AG09319 (cell line): ENCODE data around the gene PRORP.

ENCODE experiments used
- DNase-seq: peaks from one replicate; pipeline ENCODE4 v3.0.0-alpha.2; 2010; ENCODE audit warnings: low read depth; ENCODE audit errors: extremely low read depth
- CTCF ChIP-seq: IDR thresholded peaks from 2 replicates; pipeline ENCODE4 v1.5.1; 2011; ENCODE audit warnings: low read depth, mild to moderate bottlenecking, inconsistent platforms, low read length, moderate library complexity

The PRORP gene

GRCh38 chr14:35122696-35123387 is 490 bp downstream of the PRORP start:
- TF ChIP-seq CTCF = no peak
- no peak for DNase-seq

- DNase-seq = no peak
- no peak for TF ChIP-seq CTCF
These were observed 994 bp downstream of the PRORP start for GRCh38 chr14:35123388-35123703.

- DNase-seq = no peak
- no peak for TF ChIP-seq CTCF
These were observed 1.8 kb downstream of the PRORP start for GRCh38 chr14:35124127-35124526.

GRCh38 chr14:35133542-35134328 is 11.4 kb downstream of the PRORP start:
- no peak for TF ChIP-seq CTCF
- DNase-seq = no peak

- DNase-seq = no peak
- no peak for TF ChIP-seq CTCF
These were observed 12.2 kb downstream of the PRORP start for GRCh38 chr14:35134329-35135123.

- TF ChIP-seq CTCF = no peak
- no peak for DNase-seq
These were observed 16.2 kb downstream of the PRORP start for GRCh38 chr14:35138585-35138984.
